ENCODE results near the gene ITFG1. TPM values are rescaled to one million over a fixed set of nuclear protein-coding genes. Genes with fewer than 3 reads are reported as not detected.

ITFG1 gene
- total and polyA plus RNA-seq, 2 of the 8 experiments (the other 6 are each of a cell fraction or from before 2014, with no cell fraction given) = 13.8 to 22.2 TPM

- DNase-seq (ENCODE audit: low read depth in 1 of 2, low spot score in 2 of 2) = no peak
- H4K91ac ChIP-seq (replicated peaks; ENCODE audit: insufficient read length, low read length) = no peak overlapping the region
- FAIRE-seq = no peak
Measured at GRCh38 chr16:47476654-47477345, 15.9 kb upstream of the ITFG1 start.

More at GRCh38 chr16:47476654-47477345, 15.9 kb upstream of the ITFG1 start:
- Histone ChIP-seq H3K4me1 (replicated peaks in 1 of 4; ENCODE audit: control insufficient read depth in 3 of 4, insufficient read depth in 4 of 4, low read length in 3 of 4) (no peaks in the 10 kb centered on the region), H2BK12ac (ENCODE audit: low read depth, low read length) (no peak overlapping the region), H3K9ac (replicated peaks in 1 of 4; ENCODE audit: extremely low read depth in 1 of 4, low read depth in 3 of 4, low read length in 3 of 4) (no peak overlapping the region), H2BK20ac (ENCODE audit: low read length) (no peak overlapping the region), H3K56ac (replicated peaks; ENCODE audit: insufficient read length, low read depth, low read length) (no peak overlapping the region), H3K23me2 (ENCODE audit: low read depth, low read length) (no peaks in the 10 kb centered on the region), H4K5ac (ENCODE audit: insufficient read length, low read depth, low read length) (no peak overlapping the region), H3K27me3 (replicated peaks in 1 of 4; ENCODE audit: control insufficient read depth in 3 of 4, extremely low read depth in 1 of 4, insufficient read depth in 3 of 4, low read length in 3 of 4) (no peaks in the 10 kb centered on the region), H3K27ac (ENCODE audit: low read depth, low read length) (no peak overlapping the region), H3K79me1 (ENCODE audit: low read depth, low read length) (no peaks in the 10 kb centered on the region), H4K20me1 (replicated peaks in 1 of 2; ENCODE audit: control insufficient read depth in 1 of 2, insufficient read depth in 2 of 2, low read length in 2 of 2) (peaks cover 0 to 2% of the 10 kb centered on the region in 2 experiments), H2BK15ac (ENCODE audit: low read length) (no peak overlapping the region), H3K4ac (replicated peaks; ENCODE audit: insufficient read length, low read depth, low read length) (no peak overlapping the region), H2AK5ac (ENCODE audit: low read depth, low read length) (no peak overlapping the region), H3K36me3 (ENCODE audit: control insufficient read depth in 2 of 4, insufficient read depth in 4 of 4, low read length in 3 of 4) (no peaks in the 10 kb centered on the region), H3K4me3 (ENCODE audit: extremely low read depth in 1 of 4, insufficient read depth in 2 of 4, low read depth in 3 of 4, low read length in 4 of 4) (no peak overlapping the region), H2AFZ (ENCODE audit: low read length) (no peak overlapping the region), H3K4me2 (ENCODE audit: insufficient read depth in 1 of 2, low read depth in 2 of 2, low read length in 2 of 2) (no peak overlapping the region), H3K18ac (ENCODE audit: extremely low read depth, low read length) (no peak overlapping the region), H3K79me2 (ENCODE audit: control insufficient read depth in 1 of 2, insufficient read depth in 2 of 2, low read length in 2 of 2) (no peaks in the 10 kb centered on the region; a peak in 1 of 4 replicates), H4K8ac (ENCODE audit: extremely low read depth, insufficient read depth, low read length) (no peak overlapping the region), H2BK5ac (ENCODE audit: low read depth, low read length) (no peak overlapping the region), H2BK120ac (replicated peaks; ENCODE audit: low read depth, low read length) (no peak overlapping the region), H3K23ac (ENCODE audit: insufficient read length) (no peak overlapping the region), H3K14ac (ENCODE audit: insufficient read length) (no peak overlapping the region), H3K9me3 (ENCODE audit: insufficient read depth in 2 of 2, low read depth in 1 of 2, low read length in 1 of 2) (no peaks in the 10 kb centered on the region)
- TF ChIP-seq NANOG (IDR thresholded peaks at IDR 0.05; ENCODE audit: insufficient read depth, low read depth, low read length, poor library complexity, severe bottlenecking) = no peak
- TF ChIP-seq POU5F1 (IDR thresholded peaks at IDR 0.05; ENCODE audit: low read depth, low read length) = no peak
- no peak for TF ChIP-seq TCF12 (IDR thresholded peaks at IDR 0.05; ENCODE audit: low read depth, low read length)
- TF ChIP-seq YY1 (IDR thresholded peaks at IDR 0.05; ENCODE audit: low read depth, low read length) = no peak
- no peak for TF ChIP-seq TAF7 (optimal IDR thresholded peaks at IDR 0.05; ENCODE audit: borderline replicate concordance, low read depth, low read length)
- TF ChIP-seq TBP (IDR thresholded peaks at IDR 0.05; ENCODE audit: low read depth, low read length) = no peak
- no peak for TF ChIP-seq ATF2 (IDR thresholded peaks at IDR 0.05; ENCODE audit: low read length)
- TF ChIP-seq EZH2 (IDR thresholded peaks at IDR 0.05; ENCODE audit: low read depth, low read length, severe bottlenecking) = no peak
- CTCF ChIA-PET (ENCODE audit: partially characterized antibody) = no interaction called here
- POLR2A ChIA-PET (ENCODE audit: partially characterized antibody) = no interaction called here

Data from H1 (cell line).